ENCODE results near the gene FAM24A. TPM values are rescaled to one million over a fixed set of nuclear protein-coding genes. Genes with fewer than 3 reads are reported as not detected.
A peak's percentile ranks its signal among the peaks of the same experiment; 100 is the strongest.

The FAM24A gene
- total and polyA plus RNA-seq, 10 of the 15 experiments (the other 5 are each of a cell fraction or from before 2014, with no cell fraction given): not detected

- TF ChIP-seq, protein P1, sequence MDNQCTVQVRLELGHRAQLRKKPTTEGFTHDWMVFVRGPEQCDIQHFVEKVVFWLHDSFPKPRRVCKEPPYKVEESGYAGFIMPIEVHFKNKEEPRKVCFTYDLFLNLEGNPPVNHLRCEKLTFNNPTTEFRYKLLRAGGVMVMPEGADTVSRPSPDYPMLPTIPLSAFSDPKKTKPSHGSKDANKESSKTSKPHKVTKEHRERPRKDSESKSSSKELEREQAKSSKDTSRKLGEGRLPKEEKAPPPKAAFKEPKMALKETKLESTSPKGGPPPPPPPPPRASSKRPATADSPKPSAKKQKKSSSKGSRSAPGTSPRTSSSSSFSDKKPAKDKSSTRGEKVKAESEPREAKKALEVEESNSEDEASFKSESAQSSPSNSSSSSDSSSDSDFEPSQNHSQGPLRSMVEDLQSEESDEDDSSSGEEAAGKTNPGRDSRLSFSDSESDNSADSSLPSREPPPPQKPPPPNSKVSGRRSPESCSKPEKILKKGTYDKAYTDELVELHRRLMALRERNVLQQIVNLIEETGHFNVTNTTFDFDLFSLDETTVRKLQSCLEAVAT (IDR thresholded peaks at IDR 0.05): peak; percentile 96
- TF ChIP-seq HCFC1 (IDR thresholded peaks at IDR 0.05; ENCODE audit: low read length) (no peak), SIX5 (IDR thresholded peaks at IDR 0.05; ENCODE audit: low read depth, low read length, severe bottlenecking) (no peak), SRF (IDR thresholded peaks at IDR 0.05; ENCODE audit: low read depth in 2 of 2, low read length in 2 of 2) (no peak), LARP7 (IDR thresholded peaks at IDR 0.05) (peak; percentile 70), IKZF1 (conservative IDR thresholded peaks at IDR 0.05) (peak; percentile 100), ZNF217 (IDR thresholded peaks at IDR 0.05) (no peak), POLR2A (IDR thresholded peaks at IDR 0.05; ENCODE audit: low read depth, low read length) (peak; percentile 75), TARDBP (IDR thresholded peaks at IDR 0.05; ENCODE audit: borderline replicate concordance) (no peak), PAX8 (IDR thresholded peaks at IDR 0.05) (no peak), NR2F1 (conservative IDR thresholded peaks at IDR 0.05) (no peak), CREB1 (IDR thresholded peaks at IDR 0.05; ENCODE audit: low read depth) (no peak), RCOR1 (conservative IDR thresholded peaks at IDR 0.05; ENCODE audit: low read depth, low read length) (no peak), IRF3 (IDR thresholded peaks at IDR 0.05) (no peak), SREBF1 (IDR thresholded peaks at IDR 0.05; ENCODE audit: low read length) (no peak), MYC (IDR thresholded peaks at IDR 0.05; ENCODE audit: insufficient read depth, insufficient read length, insufficient replicate concordance, low read length, severe bottlenecking) (no peak), STAT3 (IDR thresholded peaks at IDR 0.05; ENCODE audit: low read depth, low read length) (no peak), HDAC6 (IDR thresholded peaks at IDR 0.05; ENCODE audit: unreplicated experiment) (no peak), SMC3 (IDR thresholded peaks at IDR 0.05; ENCODE audit: borderline replicate concordance, low read length) (no peak), ZNF207 (IDR thresholded peaks at IDR 0.05; ENCODE audit: borderline replicate concordance) (peak; percentile 55; the same call in 1 of the 2 replicates), RELB (IDR thresholded peaks at IDR 0.05; ENCODE audit: low read depth) (no peak), MYB (IDR thresholded peaks at IDR 0.05; ENCODE audit: borderline replicate concordance, low read depth, low read length) (no peak)
- TF ChIP-seq, protein P2, sequence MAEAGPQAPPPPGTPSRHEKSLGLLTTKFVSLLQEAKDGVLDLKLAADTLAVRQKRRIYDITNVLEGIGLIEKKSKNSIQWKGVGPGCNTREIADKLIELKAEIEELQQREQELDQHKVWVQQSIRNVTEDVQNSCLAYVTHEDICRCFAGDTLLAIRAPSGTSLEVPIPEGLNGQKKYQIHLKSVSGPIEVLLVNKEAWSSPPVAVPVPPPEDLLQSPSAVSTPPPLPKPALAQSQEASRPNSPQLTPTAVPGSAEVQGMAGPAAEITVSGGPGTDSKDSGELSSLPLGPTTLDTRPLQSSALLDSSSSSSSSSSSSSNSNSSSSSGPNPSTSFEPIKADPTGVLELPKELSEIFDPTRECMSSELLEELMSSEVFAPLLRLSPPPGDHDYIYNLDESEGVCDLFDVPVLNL (IDR thresholded peaks at IDR 0.05; ENCODE audit: low read depth, low read length): peak; percentile 92
- TF ChIP-seq, protein P3, sequence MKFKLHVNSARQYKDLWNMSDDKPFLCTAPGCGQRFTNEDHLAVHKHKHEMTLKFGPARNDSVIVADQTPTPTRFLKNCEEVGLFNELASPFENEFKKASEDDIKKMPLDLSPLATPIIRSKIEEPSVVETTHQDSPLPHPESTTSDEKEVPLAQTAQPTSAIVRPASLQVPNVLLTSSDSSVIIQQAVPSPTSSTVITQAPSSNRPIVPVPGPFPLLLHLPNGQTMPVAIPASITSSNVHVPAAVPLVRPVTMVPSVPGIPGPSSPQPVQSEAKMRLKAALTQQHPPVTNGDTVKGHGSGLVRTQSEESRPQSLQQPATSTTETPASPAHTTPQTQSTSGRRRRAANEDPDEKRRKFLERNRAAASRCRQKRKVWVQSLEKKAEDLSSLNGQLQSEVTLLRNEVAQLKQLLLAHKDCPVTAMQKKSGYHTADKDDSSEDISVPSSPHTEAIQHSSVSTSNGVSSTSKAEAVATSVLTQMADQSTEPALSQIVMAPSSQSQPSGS (IDR thresholded peaks at IDR 0.05; ENCODE audit: low read length): no peak
These were observed 30.8 kb upstream of the FAM24A start, which contains the start of gene FAM24B (continued) for GRCh38 chr10:122879339-122880273.
